HG02938 (cell line): ENCODE data around the gene PRKAR1B.
A peak's percentile ranks its signal among the peaks of the same experiment; 100 is the strongest.

Experiments used
- ATAC-seq: cut with Tn5 transposase; IDR thresholded peaks from one replicate; pipeline ENCODE4 v1.9.1; 2021; ENCODE audit warnings: mild to moderate bottlenecking, moderate library complexity; ENCODE audit not compliant: unreplicated experiment

Gene PRKAR1B

GRCh38 chr7:727104-727805 is at the start of gene PRKAR1B:
PRKAR1B (minus strand) TSS chr7:727281; CDS start chr7:711505, 15,776 bp downstream.
- peak; percentile 38 for ATAC-seq

GRCh38 chr7:776381-776780 is 49.3 kb upstream of the PRKAR1B start:
- no peak for ATAC-seq

- no peak for ATAC-seq
These were observed 47.4 kb upstream of the PRKAR1B start for GRCh38 chr7:774161-775109.

GRCh38 chr7:773622-773915 is 46.5 kb upstream of the PRKAR1B start:
- ATAC-seq = no peak

- ATAC-seq = no peak
These were observed 46.0 kb upstream of the PRKAR1B start for GRCh38 chr7:772861-773621.

DNA sequence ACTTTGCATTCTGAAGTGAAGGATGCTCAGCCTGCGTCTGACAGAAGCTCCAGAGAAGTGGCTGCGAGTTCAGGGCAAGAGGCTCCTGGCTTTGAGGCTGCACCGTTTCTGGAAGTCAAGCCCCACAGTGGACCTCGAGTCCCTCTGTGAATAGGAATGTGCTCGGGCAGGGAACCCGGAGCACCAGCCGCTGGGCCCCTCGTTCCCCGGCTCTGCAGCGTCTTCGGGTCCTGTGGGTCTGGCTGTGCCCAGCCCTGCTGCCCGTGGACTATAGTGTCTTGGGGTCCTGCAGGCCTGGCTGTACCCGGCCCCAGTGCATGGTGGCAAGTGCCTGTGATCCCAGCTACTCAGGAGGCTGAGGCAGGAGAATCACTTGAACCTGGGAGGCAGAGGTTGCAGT is 45.3 kb upstream of the PRKAR1B start:
- ATAC-seq = no peak

- ATAC-seq = no peak
These were observed 44.9 kb upstream of the PRKAR1B start for GRCh38 chr7:772005-772294.

DNA sequence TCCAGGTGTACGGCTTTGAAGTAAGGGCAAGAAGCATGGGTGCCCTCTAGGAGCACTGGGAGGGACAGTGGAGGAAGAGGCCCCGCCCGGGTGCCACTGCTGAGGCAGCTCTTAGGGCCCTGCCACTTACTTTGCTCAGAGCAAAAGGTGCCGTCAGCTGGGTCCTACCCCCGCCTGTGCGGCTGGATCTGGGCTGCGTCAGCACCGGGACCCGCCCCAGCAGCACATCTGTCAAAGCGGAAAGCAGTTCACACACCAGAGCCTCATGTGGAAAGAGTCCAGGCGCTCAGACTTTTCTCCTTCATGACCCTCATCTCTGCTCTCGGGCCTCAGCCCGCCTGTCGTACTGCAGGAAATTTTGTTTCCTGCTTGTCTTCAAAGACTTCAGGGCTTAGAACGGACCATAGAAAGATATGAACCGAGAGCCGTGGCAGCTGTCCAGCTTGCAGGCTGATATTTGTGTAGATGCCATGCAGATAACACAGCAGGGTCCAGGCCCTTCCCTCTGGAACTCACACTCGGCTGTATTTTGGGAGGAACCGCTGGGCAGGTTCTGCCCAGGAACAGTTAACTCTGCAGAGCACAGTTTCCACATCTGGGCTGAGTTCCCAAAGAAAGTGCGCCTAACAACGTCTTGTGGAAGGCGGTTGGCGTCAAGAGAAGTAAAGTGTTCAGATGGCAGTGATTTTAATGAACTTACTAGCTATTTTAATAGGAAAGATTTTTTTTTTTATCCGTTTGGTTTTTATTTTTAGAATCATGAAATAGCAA is 44.3 kb upstream of the PRKAR1B start:
- ATAC-seq = no peak

GRCh38 chr7:770741-771166 is 43.7 kb upstream of the PRKAR1B start:
- no peak for ATAC-seq

DNA sequence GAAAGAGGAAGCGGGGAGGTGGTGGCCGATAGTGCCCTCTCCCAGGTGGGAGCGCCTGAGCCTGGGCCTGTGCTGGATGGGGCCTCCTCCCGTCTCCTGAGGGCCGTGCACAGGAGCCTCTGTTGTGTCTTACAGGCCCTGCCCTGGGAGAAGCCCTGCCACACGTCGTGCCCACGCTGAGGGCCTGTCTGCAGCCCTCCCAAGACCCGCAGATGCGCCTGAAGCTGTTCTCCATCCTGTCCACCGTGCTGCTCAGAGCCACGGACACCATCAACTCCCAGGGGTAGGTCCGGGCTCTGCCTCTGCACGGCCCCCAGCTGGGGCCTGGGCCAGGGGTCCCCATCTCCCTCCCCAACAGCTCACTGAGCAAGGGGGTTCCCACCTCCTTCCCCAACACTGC is 43.3 kb upstream of the PRKAR1B start:
- no peak for ATAC-seq

DNA sequence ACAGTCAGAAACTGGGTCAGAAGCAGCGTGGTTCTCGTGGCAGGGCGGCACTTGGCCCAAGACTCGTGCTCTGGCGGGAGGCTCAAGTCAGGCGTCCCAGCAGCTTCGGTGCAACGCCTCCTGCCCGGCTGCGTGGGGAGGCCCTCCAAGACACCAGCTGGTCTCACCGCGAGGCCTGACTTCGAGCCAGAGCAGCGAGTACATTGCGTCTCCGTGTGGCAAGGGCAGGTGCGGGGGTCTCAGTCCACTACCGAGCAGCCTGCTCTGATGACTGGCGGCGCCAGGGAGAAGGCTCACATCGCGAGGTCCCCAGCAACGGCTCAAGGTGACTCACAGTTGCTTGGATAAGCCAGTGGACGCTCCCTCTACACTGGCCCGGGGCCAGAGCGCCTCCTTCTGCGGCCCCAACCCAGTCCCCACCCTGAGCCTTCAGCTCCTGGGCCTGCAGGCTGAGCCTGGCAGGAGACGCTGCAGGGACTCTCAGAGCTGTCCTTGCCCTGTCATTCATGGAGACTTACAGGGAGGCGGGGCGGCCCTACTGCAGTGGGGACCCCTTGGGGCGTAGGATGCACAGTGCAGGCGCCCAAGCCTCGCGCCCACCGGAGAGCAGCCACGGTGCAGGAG is 41.9 kb upstream of the PRKAR1B start:
- no peak for ATAC-seq

DNA sequence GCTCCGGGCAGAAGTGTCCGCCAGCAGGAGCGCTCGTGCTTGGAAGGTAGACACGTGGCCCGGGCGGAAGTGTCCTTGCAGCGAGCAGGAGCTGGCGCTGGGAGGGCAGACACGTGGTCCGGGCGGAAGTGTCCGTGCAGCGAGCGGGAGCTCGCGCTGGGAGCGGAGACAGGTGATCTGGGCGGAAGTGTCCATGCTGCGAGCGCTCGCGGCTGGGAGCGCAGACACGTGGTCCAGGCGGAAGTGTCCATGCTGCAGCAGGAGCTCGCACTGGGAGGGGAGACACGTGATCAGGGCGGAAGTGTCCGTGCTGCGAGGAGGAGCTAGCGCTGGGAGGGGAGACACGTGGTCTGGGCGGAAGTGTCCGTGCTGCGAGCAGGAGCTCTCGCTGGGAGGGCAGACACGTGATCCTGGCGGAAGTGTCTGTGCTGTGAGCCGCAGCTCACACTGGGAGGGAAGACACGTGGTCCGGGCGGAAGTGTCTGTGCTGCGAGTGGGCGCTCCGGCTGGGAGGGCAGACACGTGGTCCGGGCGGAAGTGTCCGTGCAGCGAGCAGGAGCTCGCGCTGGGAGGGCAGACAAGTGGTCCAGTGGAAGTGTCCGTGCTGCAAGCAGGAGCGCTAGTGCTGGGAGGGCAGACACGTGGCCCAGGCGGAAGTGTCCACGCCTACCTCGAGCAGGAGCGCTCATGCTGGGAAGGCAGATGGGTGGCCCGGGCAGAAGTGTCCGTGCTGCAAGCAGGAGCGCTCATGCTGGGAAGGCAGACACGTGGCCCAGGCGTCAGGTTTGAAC is 41.1 kb upstream of the PRKAR1B start:
- ATAC-seq = no peak

GRCh38 chr7:767580-767940 is 40.5 kb upstream of the PRKAR1B start:
- no peak for ATAC-seq

- no peak for ATAC-seq
These were observed 38.3 kb upstream of the PRKAR1B start for GRCh38 chr7:765383-765782.

DNA sequence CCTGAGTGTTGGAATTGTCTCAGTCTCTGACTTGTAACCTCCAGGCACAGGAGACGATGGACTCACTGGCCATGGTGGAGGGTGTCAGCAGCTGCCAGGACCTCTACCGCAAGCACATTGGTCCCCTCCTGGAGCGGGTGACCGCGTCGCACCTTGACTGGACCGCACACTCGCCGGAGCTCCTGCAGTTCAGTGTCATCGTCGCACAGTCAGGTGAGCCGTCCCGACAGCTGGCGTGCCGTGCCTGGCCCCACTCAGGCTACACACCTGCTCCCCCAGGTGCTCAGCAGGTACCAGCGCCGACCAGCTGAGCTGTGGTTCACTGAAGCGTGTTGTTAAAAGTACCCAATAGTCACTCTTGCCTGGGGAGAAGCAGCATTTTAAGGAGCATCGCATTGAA is 36.7 kb upstream of the PRKAR1B start:
- no peak for ATAC-seq

GRCh38 chr7:762885-763284 is 35.8 kb upstream of the PRKAR1B start:
- no peak for ATAC-seq

GRCh38 chr7:761631-762030 is 34.5 kb upstream of the PRKAR1B start:
- ATAC-seq = no peak

DNA sequence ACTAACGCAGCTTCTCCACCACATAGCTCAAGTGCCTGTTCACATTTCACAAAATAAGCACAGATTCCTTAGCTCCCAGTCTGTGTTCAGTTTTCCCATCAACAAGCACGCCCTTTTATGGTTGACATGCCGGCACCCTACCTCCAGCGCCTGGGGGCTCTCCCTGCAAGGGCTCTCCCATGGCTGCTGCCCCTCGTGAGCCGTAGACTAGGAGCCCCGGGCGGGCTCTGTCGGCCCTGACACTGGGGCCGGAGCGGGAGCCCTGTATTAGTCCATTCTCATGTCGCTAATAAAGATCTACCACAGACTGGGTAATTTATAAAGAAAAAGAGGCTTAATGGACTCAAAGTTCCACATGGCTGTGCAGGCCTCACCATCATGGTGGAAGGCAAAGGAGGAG is 34.0 kb upstream of the PRKAR1B start:
- no peak for ATAC-seq

GRCh38 chr7:760006-760405 is 32.9 kb upstream of the PRKAR1B start:
- ATAC-seq = no peak

DNA sequence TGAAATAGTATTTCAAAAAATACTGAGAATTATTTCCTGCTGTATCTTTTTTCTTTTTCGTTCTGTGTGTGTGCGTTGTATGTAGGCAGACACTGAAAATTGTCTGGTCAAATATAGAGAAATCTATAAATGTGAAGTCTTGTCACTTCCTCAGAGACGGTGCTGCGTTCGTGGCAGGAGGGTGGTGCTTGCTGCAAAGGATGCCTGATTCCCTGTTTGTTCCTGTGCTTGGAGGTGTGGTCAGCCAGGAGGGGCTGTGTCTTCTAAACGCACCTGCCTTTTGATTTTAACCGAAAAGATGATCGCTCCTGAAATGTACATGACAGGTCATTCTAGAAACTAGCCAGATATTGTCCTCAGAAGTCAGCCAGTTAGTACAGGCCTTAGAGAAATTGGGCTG is 32.5 kb upstream of the PRKAR1B start:
- no peak for ATAC-seq
